Subcutaneous adipose tissue (tissue), 4 donors: ENCODE measurements around the gene SEL1L3. TPM values are rescaled to one million over a fixed set of nuclear protein-coding genes. Genes with fewer than 3 reads are reported as not detected.

Experiments
- CTCF ChIP-seq: fragments of 450-650 bp; IDR thresholded peaks from one replicate; pipeline ENCODE4 v1.5.1; 2016; ENCODE audit warnings: low read depth, mild to moderate bottlenecking, control low read depth, antibody characterized with exemption, moderate library complexity
- total RNA-seq, 4 donors: library from RNA; depleted of rRNA; stranded (reverse); fragments of >200 nt; gene quantifications; one replicate each; pipeline ENCODE4 v1.1.0, GENCODE V29; 2016

Gene SEL1L3
- total RNA-seq, 4 donors from 2014 or later: 6.2 to 49.6 (median 19.0) TPM

- TF ChIP-seq CTCF: no peak
These were observed 27.4 kb downstream of the SEL1L3 start for GRCh38 chr4:25835384-25835783.

- TF ChIP-seq CTCF: no peak
These were observed 28.2 kb downstream of the SEL1L3 start for GRCh38 chr4:25834411-25835107.

GRCh38 chr4:25830548-25830947 lies 32.2 kb downstream of the SEL1L3 start:
- no peak for TF ChIP-seq CTCF

- TF ChIP-seq CTCF: no peak
These were observed 34.9 kb downstream of the SEL1L3 start for GRCh38 chr4:25827897-25828296.

GRCh38 chr4:25827373-25827772 lies 35.4 kb downstream of the SEL1L3 start:
- TF ChIP-seq CTCF: no peak

- TF ChIP-seq CTCF: no peak
These were observed 36.6 kb downstream of the SEL1L3 start for GRCh38 chr4:25826074-25826752.

- no peak for TF ChIP-seq CTCF
These were observed 39.2 kb downstream of the SEL1L3 start for GRCh38 chr4:25823632-25824031.
